HG02571 (cell line): ENCODE results near the gene S100A12.
"Not testable (repeated sequence)": the region's sequence is repeated elsewhere in the genome, so short reads cannot be mapped to it uniquely, and the experiment has no call there.

Experiments
- ATAC-seq: cut with Tn5 transposase; IDR thresholded peaks from one replicate; pipeline ENCODE4 v1.9.1; 2021; ENCODE audit warnings: mild to moderate bottlenecking, moderate library complexity; ENCODE audit not compliant: unreplicated experiment

Gene S100A12

GRCh38 chr1:153375511-153375910 lies at the start of gene S100A12:
S100A12 (minus strand) TSS chr1:153375621; CDS start chr1:153374592, 1,029 bp downstream.
- no peak for ATAC-seq

GRCh38 chr1:153422450-153423068 lies 47.1 kb upstream of the S100A12 start:
- ATAC-seq: no peak

- no peak for ATAC-seq
These were observed 44.9 kb upstream of the S100A12 start for GRCh38 chr1:153420306-153420705.

GRCh38 chr1:153419436-153419793 lies 44.0 kb upstream of the S100A12 start:
- ATAC-seq: not testable (repeated sequence)

GRCh38 chr1:153418758-153419435 lies 43.5 kb upstream of the S100A12 start:
- ATAC-seq: not testable (repeated sequence)

GRCh38 chr1:153417136-153417888 lies 41.9 kb upstream of the S100A12 start:
- ATAC-seq: no peak

- no peak for ATAC-seq
These were observed 40.6 kb upstream of the S100A12 start, which contains the start of gene S100A7A for GRCh38 chr1:153415850-153416570. S100A7A (plus strand) TSS chr1:153416520; CDS start chr1:153418083, 1,563 bp downstream.

- not testable (repeated sequence) for ATAC-seq
These were observed 38.5 kb upstream of the S100A12 start for GRCh38 chr1:153413961-153414360.

- not testable (repeated sequence) for ATAC-seq
These were observed 31.9 kb upstream of the S100A12 start for GRCh38 chr1:153407274-153407673.

GRCh38 chr1:153405825-153406599 lies 30.6 kb upstream of the S100A12 start:
- not testable (repeated sequence) for ATAC-seq

GRCh38 chr1:153404768-153405167 lies 29.3 kb upstream of the S100A12 start:
- no peak for ATAC-seq

GRCh38 chr1:153404086-153404635 lies 28.7 kb upstream of the S100A12 start:
- no peak for ATAC-seq

- ATAC-seq: no peak
These were observed 28.1 kb upstream of the S100A12 start for GRCh38 chr1:153403421-153404085.

GRCh38 chr1:153402226-153402625 lies 26.8 kb upstream of the S100A12 start:
- ATAC-seq: no peak

GRCh38 chr1:153401461-153401860 lies 26.0 kb upstream of the S100A12 start:
- ATAC-seq: no peak

- no peak for ATAC-seq
These were observed 24.8 kb upstream of the S100A12 start for GRCh38 chr1:153400244-153400643.

GRCh38 chr1:153399401-153400055 lies 24.1 kb upstream of the S100A12 start:
- ATAC-seq: no peak

- ATAC-seq: no peak
These were observed 22.7 kb upstream of the S100A12 start for GRCh38 chr1:153397924-153398651.
